CD14-positive monocyte (primary cell): ENCODE measurements around the gene ULBP3. TPM values are rescaled to one million over a fixed set of nuclear protein-coding genes. Genes with fewer than 3 reads are reported as not detected.

Experiments used
- DNase-seq, 3 donors: peaks; one replicate each; pipeline ENCODE4 v3.0.0-alpha.2; 2011 to 2022
- H2AFZ ChIP-seq: 2 replicates; pipeline ENCODE4 v1.6.0; 2012; ENCODE audit warnings: mild to moderate bottlenecking, low read depth, low read length, inconsistent platforms; ENCODE audit not compliant: insufficient read depth, poor library complexity, severe bottlenecking
- H3K27ac ChIP-seq, 2 donors: 1 replicate in 1 of 2; 2 replicates in 1 of 2; pipeline ENCODE4 v1.5.1; 2012 to 2013; ENCODE audit warnings: low read length in 2 of 2, control low read depth in 1 of 2, inconsistent platforms in 1 of 2, low read depth in 1 of 2, mild to moderate bottlenecking in 1 of 2
- H3K27me3 ChIP-seq, 2 donors: one replicate each; pipeline versions ENCODE4 v1.6.0 to v1.6.1; 2011 to 2013; ENCODE audit warnings: low read length in 2 of 2; ENCODE audit not compliant: control insufficient read depth in 2 of 2, insufficient read depth in 2 of 2
- H3K36me3 ChIP-seq, 2 donors: replicated peaks in 1 of 2; 1 replicate in 1 of 2; 2 replicates in 1 of 2; pipeline versions ENCODE4 v1.5.1 to v1.6.1; 2012 to 2013; ENCODE audit warnings: low read length in 2 of 2, control low read depth in 1 of 2, inconsistent platforms in 1 of 2, mild to moderate bottlenecking in 1 of 2; ENCODE audit not compliant: insufficient read depth in 2 of 2, control insufficient read depth in 1 of 2
- H3K4me1 ChIP-seq, 2 donors: 1 replicate in 1 of 2; 2 replicates in 1 of 2; pipeline versions ENCODE4 v1.5.1 to v1.6.1; 2012 to 2013; ENCODE audit warnings: low read length in 2 of 2, control low read depth in 1 of 2, inconsistent platforms in 1 of 2, mild to moderate bottlenecking in 1 of 2, moderate library complexity in 1 of 2; ENCODE audit not compliant: insufficient read depth in 2 of 2, control insufficient read depth in 1 of 2
- H3K4me2 ChIP-seq: replicated peaks from 2 replicates; pipeline ENCODE3; 2012; ENCODE audit warnings: low read length, moderate library complexity, mild to moderate bottlenecking; ENCODE audit not compliant: poor library complexity, severe bottlenecking; ENCODE audit errors: extremely low read depth
- H3K4me3 ChIP-seq, 3 experiments: fragments of 200-600 bp in 1 of 3; sonication (generic) in 1 of 3; replicated peaks in 1 of 3; 1 replicate in 2 of 3; 2 replicates in 1 of 3; pipeline ENCODE4 v1.5.1; 2011 to 2013; ENCODE audit warnings: low read length in 3 of 3, mild to moderate bottlenecking in 3 of 3, control low read depth in 2 of 3, low read depth in 2 of 3, inconsistent platforms in 1 of 3, moderate library complexity in 1 of 3
- H3K79me2 ChIP-seq: 2 replicates; pipeline ENCODE4 v1.6.0; 2012; ENCODE audit warnings: mild to moderate bottlenecking, control low read depth, inconsistent platforms, low read length, moderate library complexity; ENCODE audit not compliant: insufficient read depth
- H3K9ac ChIP-seq: 2 replicates; pipeline ENCODE4 v1.6.0; 2017; ENCODE audit warnings: low read length, mild to moderate bottlenecking; ENCODE audit not compliant: insufficient read depth, poor library complexity, severe bottlenecking
- H3K9me3 ChIP-seq, 2 donors: replicated peaks in 1 of 2; 1 replicate in 1 of 2; 2 replicates in 1 of 2; pipeline versions ENCODE4 v1.5.1 to v1.6.1; 2012 to 2013; ENCODE audit warnings: low read length in 2 of 2, control low read depth in 1 of 2; ENCODE audit not compliant: control insufficient read depth in 1 of 2, insufficient read depth in 1 of 2
- H4K20me1 ChIP-seq: 2 replicates; pipeline ENCODE4 v1.6.0; 2012; ENCODE audit warnings: mild to moderate bottlenecking, low read length, control low read depth, moderate library complexity; ENCODE audit not compliant: insufficient read depth
- H3K27ac Mint-ChIP-seq, 7 donors: one replicate each; pipeline ENCODE4 v1.8.0; 2020; ENCODE audit warnings: mild to moderate bottlenecking in 7 of 7, mixed read lengths in 7 of 7, moderate library complexity in 6 of 7, inconsistent platforms in 2 of 7
- H3K27me3 Mint-ChIP-seq, 3 donors: one replicate each; pipeline ENCODE4 v1.8.0; 2021 to 2022; ENCODE audit warnings: low read depth in 3 of 3, mild to moderate bottlenecking in 3 of 3, mixed read lengths in 3 of 3, moderate library complexity in 3 of 3, inconsistent platforms in 1 of 3
- H3K36me3 Mint-ChIP-seq, 2 donors: one replicate each; pipeline ENCODE4 v1.8.0; 2020; ENCODE audit warnings: mixed read lengths in 2 of 2, inconsistent platforms in 1 of 2, mild to moderate bottlenecking in 1 of 2
- H3K4me1 Mint-ChIP-seq: one replicate; pipeline ENCODE4 v1.8.0; 2020; ENCODE audit warnings: mild to moderate bottlenecking, mixed read lengths
- H3K4me3 Mint-ChIP-seq, 2 donors: one replicate each; pipeline ENCODE4 v1.8.0; 2020; ENCODE audit warnings: mild to moderate bottlenecking in 2 of 2, mixed read lengths in 2 of 2, moderate library complexity in 1 of 2
- H3K9me3 Mint-ChIP-seq, 7 donors: one replicate each; pipeline ENCODE4 v1.8.0; 2020 to 2022; ENCODE audit warnings: mixed read lengths in 7 of 7, mild to moderate bottlenecking in 6 of 7, moderate library complexity in 6 of 7, inconsistent platforms in 2 of 7
- WGBS: methylation state at CpG from one replicate; pipeline ENCODE4 v1.1.5; 2013; ENCODE audit warnings: missing lambda C conversion rate; ENCODE audit not compliant: insufficient coverage; 5-methylcytosine and 5-hydroxymethylcytosine counted together
- intact Hi-C, 2 donors: fragments of 100-400 bp; cut with micrococcal nuclease; formaldehyde crosslinking; loops; one replicate each; pipeline versions ENCODE4 v1.15.0 to v1.15.1; 2023
- polyA plus RNA-seq, 3 donors: library from polyadenylated mRNA; depleted of rRNA in 1 of 3; unstranded in 2 of 3; stranded (reverse) in 1 of 3; fragments of 300-500 nt in 2 of 3; fragments of >200 nt in 1 of 3; fragmentation: Illumina TruSeq in 2 of 3; gene quantifications; 1 replicate in 2 of 3; 2 replicates in 1 of 3; pipeline ENCODE4 v1.2.3, GENCODE V29; 2012 to 2021
- TF ChIP-seq, protein P1 (sequence below): fragments of 200-600 bp; IDR thresholded peaks from one replicate; pipeline ENCODE4 v1.8.0; 2022; ENCODE audit warnings: antibody characterized with exemption, mild to moderate bottlenecking

The ULBP3 gene
- polyA plus RNA-seq, 3 donors: 0.08 TPM; not detected in 2

DNA sequence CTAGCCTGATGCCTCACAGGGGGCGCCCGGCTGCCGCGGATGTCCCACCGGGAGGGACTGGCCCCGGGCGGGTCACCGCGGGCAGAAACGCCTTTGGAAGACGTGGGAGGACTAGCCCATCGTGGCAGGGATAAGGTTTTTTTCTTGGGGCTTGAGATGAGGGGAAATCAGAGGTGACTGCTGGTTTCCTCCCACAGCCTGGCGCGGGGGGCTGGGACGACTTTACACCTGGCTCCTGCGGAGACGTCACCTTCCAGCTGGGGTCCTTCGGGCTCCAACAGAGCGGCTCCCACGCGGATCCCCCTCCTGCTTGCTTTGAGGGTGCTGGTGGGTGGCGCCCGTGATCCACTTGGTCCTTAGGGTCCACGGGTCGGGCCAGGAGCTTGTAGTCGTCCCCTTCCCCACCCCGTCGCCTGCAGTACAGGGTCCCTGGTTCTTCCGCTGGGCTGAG, 11.4 kb downstream of the ULBP3 start:
- Histone ChIP-seq H3K9me3 (no peaks in the 10 kb centered on the region), H3K27me3 (no peaks in the 10 kb centered on the region), H3K4me3 (no peak overlapping the region), H3K4me2 (no peak overlapping the region), H4K20me1 (no peaks in the 10 kb centered on the region), H3K4me1 (no peaks in the 10 kb centered on the region), H3K27ac (no peak overlapping the region), H3K36me3 (no peaks in the 10 kb centered on the region), H3K79me2 (no peaks in the 10 kb centered on the region), H2AFZ (no peak overlapping the region), H3K9ac (no peak overlapping the region)
- H3K4me3 Mint-ChIP-seq: no peak overlapping the region
- peaks cover 0 to 4% (median 2%) of the 10 kb centered on the region in 7 donors for H3K9me3 Mint-ChIP-seq
- 87% methylated on average over 29 of the region's 29 CpGs for WGBS
- TF ChIP-seq, protein P1, sequence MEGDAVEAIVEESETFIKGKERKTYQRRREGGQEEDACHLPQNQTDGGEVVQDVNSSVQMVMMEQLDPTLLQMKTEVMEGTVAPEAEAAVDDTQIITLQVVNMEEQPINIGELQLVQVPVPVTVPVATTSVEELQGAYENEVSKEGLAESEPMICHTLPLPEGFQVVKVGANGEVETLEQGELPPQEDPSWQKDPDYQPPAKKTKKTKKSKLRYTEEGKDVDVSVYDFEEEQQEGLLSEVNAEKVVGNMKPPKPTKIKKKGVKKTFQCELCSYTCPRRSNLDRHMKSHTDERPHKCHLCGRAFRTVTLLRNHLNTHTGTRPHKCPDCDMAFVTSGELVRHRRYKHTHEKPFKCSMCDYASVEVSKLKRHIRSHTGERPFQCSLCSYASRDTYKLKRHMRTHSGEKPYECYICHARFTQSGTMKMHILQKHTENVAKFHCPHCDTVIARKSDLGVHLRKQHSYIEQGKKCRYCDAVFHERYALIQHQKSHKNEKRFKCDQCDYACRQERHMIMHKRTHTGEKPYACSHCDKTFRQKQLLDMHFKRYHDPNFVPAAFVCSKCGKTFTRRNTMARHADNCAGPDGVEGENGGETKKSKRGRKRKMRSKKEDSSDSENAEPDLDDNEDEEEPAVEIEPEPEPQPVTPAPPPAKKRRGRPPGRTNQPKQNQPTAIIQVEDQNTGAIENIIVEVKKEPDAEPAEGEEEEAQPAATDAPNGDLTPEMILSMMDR: no peak
- intact Hi-C loops: no loop called here
- no peak for DNase-seq
- no peaks in the 10 kb centered on the region for H3K36me3 Mint-ChIP-seq
- no peak overlapping the region for H3K27ac Mint-ChIP-seq
- peaks cover 4% of the 10 kb centered on the region for H3K4me1 Mint-ChIP-seq
- H3K27me3 Mint-ChIP-seq: peaks cover 24 to 43% (median 37%) of the 10 kb centered on the region in 3 donors

DNA sequence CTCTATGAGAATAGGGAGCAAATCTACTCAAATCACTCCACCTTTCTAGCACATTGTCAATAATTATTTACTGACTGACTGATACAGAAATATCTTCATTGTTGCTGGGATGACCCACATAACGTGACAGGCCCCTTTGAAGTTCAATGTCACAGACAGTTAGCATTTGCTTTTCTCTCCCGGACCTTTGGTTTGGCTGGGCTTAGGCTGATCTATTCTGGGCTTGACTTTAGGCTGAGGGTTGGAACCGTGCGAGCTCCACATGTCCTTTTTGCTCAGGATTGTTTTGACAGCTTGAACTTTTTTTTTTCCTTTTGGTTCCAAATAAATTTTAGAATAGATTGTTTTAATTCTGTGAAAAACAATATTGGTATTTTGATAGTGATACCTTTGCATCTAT, 12.0 kb downstream of the ULBP3 start:
- no peak for DNase-seq
- Histone ChIP-seq H4K20me1 (no peaks in the 10 kb centered on the region), H3K9me3 (no peaks in the 10 kb centered on the region), H3K27ac (no peak overlapping the region), H3K4me2 (no peak overlapping the region), H3K27me3 (no peaks in the 10 kb centered on the region), H2AFZ (no peak overlapping the region), H3K4me3 (no peak overlapping the region), H3K79me2 (no peaks in the 10 kb centered on the region), H3K9ac (no peak overlapping the region), H3K4me1 (no peaks in the 10 kb centered on the region), H3K36me3 (no peaks in the 10 kb centered on the region)
- H3K9me3 Mint-ChIP-seq: peaks cover 0 to 4% (median 1%) of the 10 kb centered on the region in 7 donors
- TF ChIP-seq, protein P1: no peak
- H3K27ac Mint-ChIP-seq: no peak overlapping the region
- WGBS: 92% methylated on average over 3 of the region's 4 CpGs
- peaks cover 21 to 48% (median 42%) of the 10 kb centered on the region in 3 donors for H3K27me3 Mint-ChIP-seq
- H3K36me3 Mint-ChIP-seq: no peaks in the 10 kb centered on the region
- peaks cover 4% of the 10 kb centered on the region for H3K4me1 Mint-ChIP-seq
- H3K4me3 Mint-ChIP-seq: no peak overlapping the region
- intact Hi-C loops: no loop called here
